HEK293T (cell line): ENCODE data around the gene KCNC3.
"Not testable (repeated sequence)": the region's sequence is repeated elsewhere in the genome, so short reads cannot be mapped to it uniquely, and the experiment has no call there.

Experiments used
- BHLHE40 ChIP-seq: fragments of 450-650 bp; IDR thresholded peaks from 2 replicates; pipeline ENCODE4 v1.6.1; 2016; ENCODE audit warnings: mild to moderate bottlenecking, moderate library complexity, borderline replicate concordance
- CTBP1 ChIP-seq: fragments of 450-650 bp; IDR thresholded peaks from 2 replicates; pipeline ENCODE4 v1.6.1; 2016; ENCODE audit warnings: borderline replicate concordance
- ELF4 ChIP-seq: fragments of 450-650 bp; IDR thresholded peaks from 2 replicates; pipeline ENCODE4 v1.6.1; 2017; ENCODE audit warnings: antibody characterized with exemption
- FOXA1 ChIP-seq: fragments of 450-650 bp; IDR thresholded peaks from 2 replicates; pipeline ENCODE4 v1.6.1; 2016; ENCODE audit warnings: mild to moderate bottlenecking
- FOXK2 ChIP-seq: fragments of 450-650 bp; IDR thresholded peaks from 2 replicates; pipeline ENCODE4 v1.6.1; 2016; ENCODE audit warnings: mild to moderate bottlenecking
- FOXM1 ChIP-seq: fragments of 450-650 bp; IDR thresholded peaks from 2 replicates; pipeline ENCODE4 v1.6.1; 2017; ENCODE audit warnings: mild to moderate bottlenecking, borderline replicate concordance
- HDGF ChIP-seq: fragments of 450-650 bp; IDR thresholded peaks from 2 replicates; pipeline ENCODE4 v1.6.1; 2017; ENCODE audit warnings: antibody characterized with exemption, borderline replicate concordance
- L3MBTL2 ChIP-seq: fragments of 450-650 bp; conservative IDR thresholded peaks from 2 replicates; pipeline ENCODE4 v1.6.1; 2016; ENCODE audit warnings: mild to moderate bottlenecking
- NFRKB ChIP-seq: fragments of 450-650 bp; IDR thresholded peaks from 2 replicates; pipeline ENCODE4 v1.6.1; 2016; ENCODE audit warnings: mild to moderate bottlenecking, moderate library complexity
- SP1 ChIP-seq: fragments of 450-650 bp; IDR thresholded peaks from 2 replicates; pipeline ENCODE4 v1.6.1; 2017
- SUZ12 ChIP-seq: fragments of 450-650 bp; IDR thresholded peaks from 2 replicates; pipeline ENCODE4 v1.6.1; 2016; ENCODE audit warnings: mild to moderate bottlenecking
- ZNF384 ChIP-seq: fragments of 450-650 bp; IDR thresholded peaks from 2 replicates; pipeline ENCODE4 v1.6.1; 2016

- not testable (repeated sequence) for TF ChIP-seq HDGF, BHLHE40, FOXA1, L3MBTL2, ELF4, NFRKB, FOXK2, CTBP1, FOXM1, ZNF384, SP1, SUZ12
Observed at GRCh38 chr19:50353487-50353880, 24.3 kb upstream of the KCNC3 start.
